ENCODE measurements around the gene PI4KA. TPM values are rescaled to one million over a fixed set of nuclear protein-coding genes. Genes with fewer than 3 reads are reported as not detected.

Gene PI4KA
- total RNA-seq, 3 donors from 2014 or later (not counting 1 experiment from before 2014, with no cell fraction given) = 208 to 233 (median 215) TPM

GRCh38 chr22:20783844-20784723 is 74.5 kb downstream of the PI4KA start:
- TF ChIP-seq CTCF (IDR thresholded peaks at IDR 0.05) = peak; percentile 80
- 78% methylated on average over 13 of the region's 14 CpGs for WGBS (ENCODE audit: insufficient coverage)
- peaks cover 49% of the 10 kb centered on the region for H3K36me3 ChIP-seq (ENCODE audit: control insufficient read depth, insufficient read depth, low read length)

GRCh38 chr22:20783300-20783673 is 75.3 kb downstream of the PI4KA start:
- Mint-ChIP-seq H3K27ac (no peak overlapping the region), H3K27me3 (ENCODE audit: low read depth in 2 of 2) (no peaks in the 10 kb centered on the region), H3K36me3 (no peaks in the 10 kb centered on the region), H3K4me1 (no peaks in the 10 kb centered on the region), H3K4me3 (no peak overlapping the region), H3K9me3 (no peaks in the 10 kb centered on the region)
- 94% methylated on average over 2 of the region's 3 CpGs for WGBS (ENCODE audit: insufficient coverage)
- no peak for DNase-seq
- ATAC-seq = no peak
- Histone ChIP-seq H3K4me1 (ENCODE audit: control insufficient read depth, insufficient read depth, low read length) (no peaks in the 10 kb centered on the region), H3K36me3 (ENCODE audit: control insufficient read depth, insufficient read depth, low read length) (peaks cover 49% of the 10 kb centered on the region), H3K27me3 (ENCODE audit: control insufficient read depth, insufficient read depth, low read length) (no peaks in the 10 kb centered on the region), H3K9me3 (ENCODE audit: control insufficient read depth, insufficient read depth, low read length) (no peaks in the 10 kb centered on the region), H3K27ac (ENCODE audit: low read length) (no peak overlapping the region), H3K4me3 (ENCODE audit: low read length) (no peak overlapping the region)
- intact Hi-C loops (cut with micrococcal nuclease) = no loop called here
- no peak for TF ChIP-seq CTCF (IDR thresholded peaks at IDR 0.05)

More at GRCh38 chr22:20783844-20784723, 74.5 kb downstream of the PI4KA start:
- H3K4me1 Mint-ChIP-seq = no peaks in the 10 kb centered on the region
- H3K4me3 Mint-ChIP-seq = no peak overlapping the region
- H3K9me3 ChIP-seq (ENCODE audit: control insufficient read depth, insufficient read depth, low read length) = no peaks in the 10 kb centered on the region
- H3K27me3 Mint-ChIP-seq (ENCODE audit: low read depth in 2 of 2) = no peaks in the 10 kb centered on the region
- no peak overlapping the region for H3K27ac ChIP-seq (ENCODE audit: low read length)
- no peak overlapping the region for H3K4me3 ChIP-seq (ENCODE audit: low read length)
- H3K4me1 ChIP-seq (ENCODE audit: control insufficient read depth, insufficient read depth, low read length) = no peaks in the 10 kb centered on the region
- DNase-seq (peak in 1 of 2 donors; percentile 72), ATAC-seq (peak; percentile 51 to 87 (median 87))
- H3K27ac Mint-ChIP-seq = no peak overlapping the region
- no peaks in the 10 kb centered on the region for H3K9me3 Mint-ChIP-seq
- no peaks in the 10 kb centered on the region for H3K27me3 ChIP-seq (ENCODE audit: control insufficient read depth, insufficient read depth, low read length)
- no peaks in the 10 kb centered on the region for H3K36me3 Mint-ChIP-seq
- intact Hi-C loops (cut with micrococcal nuclease) = no loop called here

GRCh38 chr22:20782596-20783299 is 75.9 kb downstream of the PI4KA start:
- Mint-ChIP-seq H3K27ac (no peak overlapping the region), H3K36me3 (no peaks in the 10 kb centered on the region), H3K27me3 (ENCODE audit: low read depth in 2 of 2) (no peaks in the 10 kb centered on the region), H3K4me1 (no peaks in the 10 kb centered on the region), H3K4me3 (no peak overlapping the region), H3K9me3 (no peaks in the 10 kb centered on the region)
- H3K9me3 ChIP-seq (ENCODE audit: control insufficient read depth, insufficient read depth, low read length) = no peaks in the 10 kb centered on the region
- no peak for TF ChIP-seq CTCF (IDR thresholded peaks at IDR 0.05)
- intact Hi-C loops (cut with micrococcal nuclease) = no loop called here
- H3K36me3 ChIP-seq (ENCODE audit: control insufficient read depth, insufficient read depth, low read length) = peaks cover 47% of the 10 kb centered on the region
- WGBS (ENCODE audit: insufficient coverage) = 95% methylated on average over 4 of the region's 4 CpGs
- no peak overlapping the region for H3K4me3 ChIP-seq (ENCODE audit: low read length)
- no peaks in the 10 kb centered on the region for H3K4me1 ChIP-seq (ENCODE audit: control insufficient read depth, insufficient read depth, low read length)
- no peak overlapping the region for H3K27ac ChIP-seq (ENCODE audit: low read length)
- ATAC-seq (peak in 1 of 3 donors; percentile 40), DNase-seq (no peak)
- H3K27me3 ChIP-seq (ENCODE audit: control insufficient read depth, insufficient read depth, low read length) = no peaks in the 10 kb centered on the region

Data from natural killer cell (primary cell).